Measurements from ENCODE around the gene RIPK3.

RIPK3 gene

GRCh38 chr14:24385524-24385923 is 45.7 kb upstream of the RIPK3 start (continued):
- TF ChIP-seq SNAI2 (CRISPR knock-in tag; IDR thresholded peaks at IDR 0.05) (no peak), POU6F1 (CRISPR knock-in tag; IDR thresholded peaks at IDR 0.05; ENCODE audit: borderline replicate concordance, low read depth) (no peak), ESRRG (CRISPR knock-in tag; IDR thresholded peaks at IDR 0.05) (no peak), ZFP30 (CRISPR knock-in tag; IDR thresholded peaks at IDR 0.05) (no peak), OSR1 (CRISPR knock-in tag; IDR thresholded peaks at IDR 0.05) (no peak), CREB5 (CRISPR knock-in tag; IDR thresholded peaks at IDR 0.05; ENCODE audit: low read depth) (no peak)

GRCh38 chr14:24384169-24384568 is 44.4 kb upstream of the RIPK3 start:
- no peak for TF ChIP-seq PPARA (CRISPR knock-in tag; IDR thresholded peaks at IDR 0.05; ENCODE audit: borderline replicate concordance)
- no peak for TF ChIP-seq ZNF565 (CRISPR knock-in tag; conservative IDR thresholded peaks at IDR 0.05; ENCODE audit: low read depth)
- no peak for TF ChIP-seq ZNF8 (CRISPR knock-in tag; IDR thresholded peaks at IDR 0.05)
- ATAC-seq, result no peak

GRCh38 chr14:24382064-24382371 is 42.2 kb upstream of the RIPK3 start:
- no peak for ATAC-seq

GRCh38 chr14:24381363-24382063 is 41.7 kb upstream of the RIPK3 start:
- TF ChIP-seq ESRRG (CRISPR knock-in tag; IDR thresholded peaks at IDR 0.05), result no peak
- TF ChIP-seq TCF4 (CRISPR knock-in tag; IDR thresholded peaks at IDR 0.05; ENCODE audit: borderline replicate concordance), result no peak
- no peak for TF ChIP-seq CSDC2 (CRISPR knock-in tag; IDR thresholded peaks at IDR 0.05)
- TF ChIP-seq CREB5 (CRISPR knock-in tag; IDR thresholded peaks at IDR 0.05; ENCODE audit: low read depth), result no peak
- TF ChIP-seq PATZ1 (CRISPR knock-in tag; IDR thresholded peaks at IDR 0.05; ENCODE audit: borderline replicate concordance), result no peak
- TF ChIP-seq ZNF565 (CRISPR knock-in tag; conservative IDR thresholded peaks at IDR 0.05; ENCODE audit: low read depth), result no peak
- no peak for TF ChIP-seq RARB (CRISPR knock-in tag; IDR thresholded peaks at IDR 0.05)
- no peak for TF ChIP-seq CSRNP3 (CRISPR knock-in tag; IDR thresholded peaks at IDR 0.05)
- TF ChIP-seq BACH2 (CRISPR knock-in tag; IDR thresholded peaks at IDR 0.05; ENCODE audit: borderline replicate concordance), result no peak
- TF ChIP-seq GLIS3 (CRISPR knock-in tag; IDR thresholded peaks at IDR 0.05), result no peak
- no peak for TF ChIP-seq SNAI2 (CRISPR knock-in tag; IDR thresholded peaks at IDR 0.05)
- TF ChIP-seq OSR1 (CRISPR knock-in tag; IDR thresholded peaks at IDR 0.05), result no peak
- no peak for TF ChIP-seq POU6F1 (CRISPR knock-in tag; IDR thresholded peaks at IDR 0.05; ENCODE audit: borderline replicate concordance, low read depth)
- no peak for TF ChIP-seq ZFP3 (CRISPR knock-in tag; IDR thresholded peaks at IDR 0.05)
- TF ChIP-seq ARNTL (CRISPR knock-in tag; IDR thresholded peaks at IDR 0.05; ENCODE audit: borderline replicate concordance, low read depth), result no peak
- TF ChIP-seq ISL1 (CRISPR knock-in tag; IDR thresholded peaks at IDR 0.05), result no peak
- no peak for ATAC-seq

More at GRCh38 chr14:24382064-24382371, 42.2 kb upstream of the RIPK3 start:
- TF ChIP-seq TOX (CRISPR knock-in tag; IDR thresholded peaks at IDR 0.05; ENCODE audit: borderline replicate concordance), result no peak
- TF ChIP-seq RARB (CRISPR knock-in tag; IDR thresholded peaks at IDR 0.05), result no peak
- no peak for TF ChIP-seq BACH2 (CRISPR knock-in tag; IDR thresholded peaks at IDR 0.05; ENCODE audit: borderline replicate concordance)
- no peak for TF ChIP-seq TCF4 (CRISPR knock-in tag; IDR thresholded peaks at IDR 0.05; ENCODE audit: borderline replicate concordance)
